ENCODE results near the gene NSFL1C. TPM values are rescaled to one million over a fixed set of nuclear protein-coding genes. Genes with fewer than 3 reads are reported as not detected.

The NSFL1C gene
- total RNA-seq, 1 experiment from 2014 or later = 44.1 TPM

DNA sequence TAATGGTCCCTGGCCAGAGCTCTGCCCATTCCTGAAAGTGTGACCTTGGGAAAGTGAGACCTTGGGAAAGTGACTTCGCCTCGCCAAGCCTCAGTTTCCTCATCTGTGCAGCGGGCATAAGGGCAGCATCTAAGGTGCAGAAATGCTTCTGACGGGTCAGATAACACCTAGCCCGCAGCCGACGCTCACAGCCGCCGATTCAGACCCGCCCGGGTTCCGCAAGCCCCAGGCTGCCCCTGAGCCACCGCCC lies 74.3 kb downstream of the NSFL1C start:
- no peak for DNase-seq (ENCODE audit: low read depth)

Other genes starting within 250 kb of the NSFL1C start
- 0.98 and 1.4 TPM in 2 replicates for gene RAD21L1, start 240.8 kb downstream of the NSFL1C start, total RNA-seq (2014; rRNA removed; shearing (Covaris generic))
- 7.0 and 9.4 TPM in 2 replicates for gene SNPH, start 200.6 kb downstream of the NSFL1C start, total RNA-seq (2014; rRNA removed; shearing (Covaris generic))
- 4.8 and 6.4 TPM in 2 replicates for gene SDCBP2, start 137.7 kb downstream of the NSFL1C start, total RNA-seq (2014; rRNA removed; shearing (Covaris generic))
- 527 and 564 TPM in 2 replicates for gene FKBP1A, start 73.8 kb downstream of the NSFL1C start, total RNA-seq (2014; rRNA removed; shearing (Covaris generic))
- gene SIRPB2, start 24.6 kb upstream of the NSFL1C start, total RNA-seq (2014; rRNA removed; shearing (Covaris generic)) = not detected in 2 replicates
- 0.36 and 0.68 TPM in 2 replicates for gene SIRPD, start 90.9 kb upstream of the NSFL1C start, total RNA-seq (2014; rRNA removed; shearing (Covaris generic))
- gene SIRPB1, start 153.2 kb upstream of the NSFL1C start, total RNA-seq (2014; rRNA removed; shearing (Covaris generic)) = 15.6 and 22.1 TPM in 2 replicates
- 2.9 and 3.1 TPM in 2 replicates for gene SIRPG, start 190.9 kb upstream of the NSFL1C start, total RNA-seq (2014; rRNA removed; shearing (Covaris generic))